ENCODE data around the gene ZBTB16. TPM values are rescaled to one million over a fixed set of nuclear protein-coding genes. Genes with fewer than 3 reads are reported as not detected.
A peak's percentile ranks its signal among the peaks of the same experiment; 100 is the strongest.

Gene ZBTB16
- total RNA-seq, 1 donor from 2014 or later: 21.9 TPM

GRCh38 chr11:114142707-114143106 lies 83.2 kb downstream of the ZBTB16 start:
- no peak overlapping the region for H3K4me3 Mint-ChIP-seq (ENCODE audit: unreplicated experiment)
- no peaks in the 10 kb centered on the region for H3K9me3 Mint-ChIP-seq (ENCODE audit: low read depth)
- H3K27ac Mint-ChIP-seq (ENCODE audit: unreplicated experiment): no peak overlapping the region
- peaks cover 60% of the 10 kb centered on the region for H3K4me1 Mint-ChIP-seq (ENCODE audit: low read depth)
- no peak for TF ChIP-seq CTCF (IDR thresholded peaks at IDR 0.05)
- H3K36me3 Mint-ChIP-seq (ENCODE audit: low read depth): peaks cover 17% of the 10 kb centered on the region
- peaks cover 9% of the 10 kb centered on the region for H3K27me3 Mint-ChIP-seq (ENCODE audit: low read depth)
- DNase-seq (ENCODE audit: low spot score): no peak

GRCh38 chr11:114145166-114145775 lies 85.8 kb downstream of the ZBTB16 start:
- peaks cover 69% of the 10 kb centered on the region for H3K4me1 Mint-ChIP-seq (ENCODE audit: low read depth)
- peaks cover 4% of the 10 kb centered on the region for H3K27me3 Mint-ChIP-seq (ENCODE audit: low read depth)
- no peak overlapping the region for H3K27ac Mint-ChIP-seq (ENCODE audit: unreplicated experiment)
- DNase-seq (ENCODE audit: low spot score): no peak
- H3K9me3 Mint-ChIP-seq (ENCODE audit: low read depth): no peaks in the 10 kb centered on the region
- TF ChIP-seq CTCF (IDR thresholded peaks at IDR 0.05): no peak
- no peak overlapping the region for H3K4me3 Mint-ChIP-seq (ENCODE audit: unreplicated experiment)
- H3K36me3 Mint-ChIP-seq (ENCODE audit: low read depth): peaks cover 8% of the 10 kb centered on the region

- Mint-ChIP-seq H3K9me3 (ENCODE audit: low read depth) (no peaks in the 10 kb centered on the region), H3K27me3 (ENCODE audit: low read depth) (no peaks in the 10 kb centered on the region), H3K27ac (ENCODE audit: unreplicated experiment) (peak overlapping the region; percentile 76), H3K4me3 (ENCODE audit: unreplicated experiment) (no peak overlapping the region), H3K4me1 (ENCODE audit: low read depth) (peaks cover 75% of the 10 kb centered on the region), H3K36me3 (ENCODE audit: low read depth) (no peaks in the 10 kb centered on the region)
- DNase-seq (ENCODE audit: low spot score): no peak
- TF ChIP-seq CTCF (IDR thresholded peaks at IDR 0.05): no peak
Measured at GRCh38 chr11:114147375-114148012, 88.0 kb downstream of the ZBTB16 start.

- no peaks in the 10 kb centered on the region for H3K27me3 Mint-ChIP-seq (ENCODE audit: low read depth)
- peaks cover 70% of the 10 kb centered on the region for H3K4me1 Mint-ChIP-seq (ENCODE audit: low read depth)
- no peaks in the 10 kb centered on the region for H3K9me3 Mint-ChIP-seq (ENCODE audit: low read depth)
- TF ChIP-seq CTCF (IDR thresholded peaks at IDR 0.05): no peak
- no peaks in the 10 kb centered on the region for H3K36me3 Mint-ChIP-seq (ENCODE audit: low read depth)
- peak overlapping the region; percentile 37 for H3K27ac Mint-ChIP-seq (ENCODE audit: unreplicated experiment)
- no peak overlapping the region for H3K4me3 Mint-ChIP-seq (ENCODE audit: unreplicated experiment)
- no peak for DNase-seq (ENCODE audit: low spot score)
Measured at GRCh38 chr11:114148013-114148382, 88.5 kb downstream of the ZBTB16 start.

GRCh38 chr11:114149689-114150407 lies 90.3 kb downstream of the ZBTB16 start:
- H3K27ac Mint-ChIP-seq (ENCODE audit: unreplicated experiment): peak overlapping the region; percentile 80
- no peak overlapping the region for H3K4me3 Mint-ChIP-seq (ENCODE audit: unreplicated experiment)
- no peak for DNase-seq (ENCODE audit: low spot score)
- peaks cover 7% of the 10 kb centered on the region for H3K36me3 Mint-ChIP-seq (ENCODE audit: low read depth)
- peaks cover 59% of the 10 kb centered on the region for H3K4me1 Mint-ChIP-seq (ENCODE audit: low read depth)
- no peaks in the 10 kb centered on the region for H3K9me3 Mint-ChIP-seq (ENCODE audit: low read depth)
- TF ChIP-seq CTCF (IDR thresholded peaks at IDR 0.05): no peak
- H3K27me3 Mint-ChIP-seq (ENCODE audit: low read depth): no peaks in the 10 kb centered on the region
